GM10248 (cell line): Measurements from ENCODE around the gene NPPA.

Experiments
- CTCF ChIA-PET: fragments of 300-600 bp; sonication (Branson Sonifier 250); formaldehyde crosslinking; extraction: SDS; loops from one replicate; lab custom pipeline; 2021; ENCODE audit warnings: antibody characterized with exemption; lab: Yijun Ruan, JAX
- POLR2A ChIA-PET: fragments of 350-650 bp; sonication (Branson Sonifier 250); formaldehyde crosslinking; extraction: SDS; loops from one replicate; lab custom pipeline; 2020; ENCODE audit warnings: antibody characterized with exemption; lab: Yijun Ruan, JAX
- DNase-seq: peaks from one replicate; pipeline ENCODE4 v3.0.0; 2012; ENCODE audit errors: extremely low spot score
- CTCF ChIP-seq: IDR thresholded peaks from 2 replicates; pipeline ENCODE4 v1.5.1; 2012; ENCODE audit warnings: mild to moderate bottlenecking, low read depth; ENCODE audit errors: extremely low read depth, missing control alignments, control extremely low read depth

Gene NPPA

GRCh38 chr1:11877074-11877473, 29.5 kb upstream of the NPPA start:
- no peak for DNase-seq
- CTCF ChIA-PET = interaction anchor here (0.7 to 1.7 kb wide), 2 partner anchors 13 to 16 kb away, joined by 3 to 4 read pairs; no protein-coding TSS in a partner anchor
- no peak for TF ChIP-seq CTCF
- POLR2A ChIA-PET = interaction anchor here (1.0 kb wide), 1 partner anchor 32 kb away, joined by 3 read pairs; no protein-coding TSS in a partner anchor

GRCh38 chr1:11875094-11875493, 27.5 kb upstream of the NPPA start:
- no peak for TF ChIP-seq CTCF
- ChIA-PET CTCF (no interaction called here), POLR2A (no interaction called here)

GRCh38 chr1:11874624-11875023, 27.0 kb upstream of the NPPA start:
- no peak for DNase-seq
- CTCF ChIA-PET = no interaction called here
- TF ChIP-seq CTCF = no peak
- POLR2A ChIA-PET = no interaction called here

More at GRCh38 chr1:11875094-11875493, 27.5 kb upstream of the NPPA start:
- no peak for DNase-seq

GRCh38 chr1:11874258-11874562, 26.6 kb upstream of the NPPA start:
- no peak for DNase-seq
- POLR2A ChIA-PET = no interaction called here
- no peak for TF ChIP-seq CTCF
- CTCF ChIA-PET = interaction anchor here (1.9 kb wide), 1 partner anchor 10 kb away, joined by 4 read pairs; no protein-coding TSS in a partner anchor

GRCh38 chr1:11873395-11874257, 26.0 kb upstream of the NPPA start:
- ChIA-PET CTCF (interaction anchor here (1.9 kb wide), 1 partner anchor 10 kb away, joined by 4 read pairs; no protein-coding TSS in a partner anchor), POLR2A (interaction anchor here (0.6 kb wide), 1 partner anchor 486 kb away, joined by 3 read pairs; no protein-coding TSS in a partner anchor)
- DNase-seq = no peak
- TF ChIP-seq CTCF = no peak

- DNase-seq = no peak
- CTCF ChIA-PET = interaction anchor here (1.3 to 1.9 kb wide), 2 partner anchors 9 to 19 kb away, joined by 3 to 4 read pairs; no protein-coding TSS in a partner anchor
- TF ChIP-seq CTCF = no peak
- POLR2A ChIA-PET = no interaction called here
Measured at GRCh38 chr1:11872545-11872944, 25.0 kb upstream of the NPPA start.
